GM12875 (cell line): Measurements from ENCODE around the gene FETUB.

Source experiments
- H3K4me3 ChIP-seq: one replicate; pipeline ENCODE4 v1.5.1; 2011; ENCODE audit warnings: low read depth, low read length, control low read depth
- TF ChIP-seq, protein P1 (sequence below): IDR thresholded peaks from 2 replicates; pipeline ENCODE4 v1.5.1; 2011; ENCODE audit warnings: low read depth, mild to moderate bottlenecking, control low read depth, inconsistent platforms, low read length, moderate library complexity, borderline replicate concordance; ENCODE audit not compliant: insufficient read depth

FETUB gene

DNA sequence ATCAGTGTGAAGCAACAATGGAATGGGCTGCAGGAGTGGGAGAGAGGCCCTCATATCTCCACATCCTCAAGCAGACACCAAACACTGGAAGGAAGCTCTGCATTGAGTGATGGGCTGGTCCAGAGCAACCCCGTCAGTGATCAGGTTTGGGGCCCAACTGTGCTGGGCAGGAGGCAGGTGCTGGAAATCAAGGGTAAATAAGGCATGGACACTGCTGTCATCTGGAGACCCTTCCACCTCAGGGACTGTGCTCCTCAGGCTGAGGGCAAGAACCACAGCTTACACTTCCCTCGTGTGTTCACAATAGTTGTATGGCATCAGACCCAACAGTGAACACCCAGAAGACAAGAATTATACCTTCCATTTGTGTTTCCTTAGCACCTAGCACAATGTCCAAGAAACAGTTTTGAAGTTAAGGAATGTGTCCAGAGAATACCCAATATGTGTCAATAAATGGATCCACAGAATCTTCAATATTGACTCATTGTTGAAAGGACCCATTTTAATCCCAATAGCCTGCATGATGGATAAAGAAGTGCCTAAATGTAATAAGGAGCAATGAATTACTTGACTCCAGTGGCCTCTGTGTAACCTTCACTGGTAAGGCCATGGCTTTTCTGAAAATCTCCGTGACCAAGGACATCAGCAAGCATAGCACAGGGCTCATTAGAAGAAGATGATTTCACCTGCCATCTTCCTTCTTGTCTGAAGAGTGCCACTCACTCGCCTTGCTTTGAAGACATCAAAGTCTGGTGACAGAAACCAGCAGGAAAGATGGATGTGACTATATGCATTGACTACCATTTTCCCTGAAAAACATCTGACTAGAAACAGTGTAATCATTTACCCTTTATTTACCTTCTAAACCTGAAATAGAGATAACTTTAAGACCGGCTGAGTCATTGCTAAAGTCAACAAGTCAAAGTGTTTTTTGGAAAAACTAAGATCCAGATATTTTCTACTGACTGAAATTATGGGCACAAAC, 34.3 kb upstream of the FETUB start:
- TF ChIP-seq, protein P1, sequence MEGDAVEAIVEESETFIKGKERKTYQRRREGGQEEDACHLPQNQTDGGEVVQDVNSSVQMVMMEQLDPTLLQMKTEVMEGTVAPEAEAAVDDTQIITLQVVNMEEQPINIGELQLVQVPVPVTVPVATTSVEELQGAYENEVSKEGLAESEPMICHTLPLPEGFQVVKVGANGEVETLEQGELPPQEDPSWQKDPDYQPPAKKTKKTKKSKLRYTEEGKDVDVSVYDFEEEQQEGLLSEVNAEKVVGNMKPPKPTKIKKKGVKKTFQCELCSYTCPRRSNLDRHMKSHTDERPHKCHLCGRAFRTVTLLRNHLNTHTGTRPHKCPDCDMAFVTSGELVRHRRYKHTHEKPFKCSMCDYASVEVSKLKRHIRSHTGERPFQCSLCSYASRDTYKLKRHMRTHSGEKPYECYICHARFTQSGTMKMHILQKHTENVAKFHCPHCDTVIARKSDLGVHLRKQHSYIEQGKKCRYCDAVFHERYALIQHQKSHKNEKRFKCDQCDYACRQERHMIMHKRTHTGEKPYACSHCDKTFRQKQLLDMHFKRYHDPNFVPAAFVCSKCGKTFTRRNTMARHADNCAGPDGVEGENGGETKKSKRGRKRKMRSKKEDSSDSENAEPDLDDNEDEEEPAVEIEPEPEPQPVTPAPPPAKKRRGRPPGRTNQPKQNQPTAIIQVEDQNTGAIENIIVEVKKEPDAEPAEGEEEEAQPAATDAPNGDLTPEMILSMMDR: no peak
- H3K4me3 ChIP-seq: no peak overlapping the region

DNA sequence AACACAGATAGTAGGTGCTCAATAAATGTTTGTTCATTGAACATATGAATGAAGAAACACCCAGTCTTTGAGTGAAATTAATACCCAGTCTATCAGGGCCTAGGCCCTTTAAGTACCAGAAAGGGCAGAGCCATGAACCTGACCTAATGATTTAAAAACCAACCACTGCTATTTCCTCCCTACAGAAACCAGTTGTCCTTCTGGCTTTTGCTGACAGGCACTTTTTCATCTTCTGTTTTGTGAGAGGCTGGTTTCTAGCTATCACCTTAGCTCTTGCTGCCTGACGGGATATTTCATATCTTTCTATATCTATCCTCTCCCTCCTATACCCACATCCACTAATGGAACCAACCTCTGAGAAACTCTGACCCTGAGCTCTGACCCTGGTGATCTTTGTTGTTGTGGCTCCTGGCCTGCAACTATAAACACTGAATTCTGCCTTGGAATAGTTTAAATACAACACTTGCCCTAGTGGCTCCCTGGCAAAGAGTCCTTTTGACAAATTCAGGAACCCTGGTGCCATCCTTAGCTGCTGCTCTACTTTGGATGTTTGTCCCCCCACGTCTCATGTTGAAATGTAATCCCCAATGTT, 31.5 kb upstream of the FETUB start:
- no peak overlapping the region for H3K4me3 ChIP-seq
- TF ChIP-seq, protein P1: no peak

DNA sequence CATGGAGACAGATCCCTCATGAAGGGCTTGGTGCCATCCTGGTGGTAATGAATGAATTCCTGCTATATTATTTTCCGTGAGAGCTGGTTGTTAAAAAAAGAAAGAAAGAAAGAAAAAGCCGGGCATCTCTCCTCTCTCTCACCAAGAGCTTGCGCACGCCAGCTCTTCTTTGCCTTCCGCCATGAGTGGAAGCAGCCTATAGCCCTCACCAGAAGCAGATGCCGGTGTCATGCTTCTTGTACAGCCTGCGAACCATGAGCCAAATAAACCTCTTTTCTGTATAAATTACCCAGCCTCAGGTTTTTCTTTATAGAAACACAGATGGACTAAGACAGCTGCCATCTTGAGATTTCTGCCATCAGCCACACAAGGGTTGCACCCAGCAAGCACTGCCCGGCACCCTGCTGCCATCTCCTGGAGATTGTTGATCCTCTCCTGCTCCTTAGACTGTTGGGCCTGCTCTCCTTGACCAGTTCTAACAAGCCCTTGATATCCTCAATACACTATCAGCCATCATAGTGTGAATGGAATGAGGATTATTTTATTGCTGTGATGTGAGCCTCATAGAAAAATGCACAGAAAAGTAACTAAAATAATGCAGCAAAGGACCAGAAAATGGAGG, 30.8 kb upstream of the FETUB start:
- TF ChIP-seq, protein P1: peak; percentile 40; the same call in 1 of the 2 replicates
- H3K4me3 ChIP-seq: no peak overlapping the region

DNA sequence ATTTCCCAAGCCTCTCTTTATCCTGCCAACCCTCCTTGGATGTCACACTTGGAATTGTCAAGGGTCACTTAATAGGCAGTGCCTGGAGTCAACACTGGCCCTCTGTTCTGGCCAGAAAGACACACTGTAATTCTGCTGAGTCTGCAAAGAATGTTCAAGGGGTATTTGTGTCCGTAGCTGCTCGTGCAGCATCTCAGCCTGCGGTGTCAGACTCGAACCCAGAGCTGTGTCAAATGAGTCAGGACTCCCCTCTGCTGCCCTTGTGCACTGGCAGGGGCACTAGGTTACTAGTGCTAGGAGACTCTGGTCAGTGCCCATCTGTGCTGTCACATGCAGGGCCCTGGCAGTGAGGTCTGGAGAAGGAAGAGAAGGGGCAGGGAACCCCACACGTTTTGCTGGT, 28.1 kb upstream of the FETUB start:
- TF ChIP-seq, protein P1: no peak
- H3K4me3 ChIP-seq: no peak overlapping the region

DNA sequence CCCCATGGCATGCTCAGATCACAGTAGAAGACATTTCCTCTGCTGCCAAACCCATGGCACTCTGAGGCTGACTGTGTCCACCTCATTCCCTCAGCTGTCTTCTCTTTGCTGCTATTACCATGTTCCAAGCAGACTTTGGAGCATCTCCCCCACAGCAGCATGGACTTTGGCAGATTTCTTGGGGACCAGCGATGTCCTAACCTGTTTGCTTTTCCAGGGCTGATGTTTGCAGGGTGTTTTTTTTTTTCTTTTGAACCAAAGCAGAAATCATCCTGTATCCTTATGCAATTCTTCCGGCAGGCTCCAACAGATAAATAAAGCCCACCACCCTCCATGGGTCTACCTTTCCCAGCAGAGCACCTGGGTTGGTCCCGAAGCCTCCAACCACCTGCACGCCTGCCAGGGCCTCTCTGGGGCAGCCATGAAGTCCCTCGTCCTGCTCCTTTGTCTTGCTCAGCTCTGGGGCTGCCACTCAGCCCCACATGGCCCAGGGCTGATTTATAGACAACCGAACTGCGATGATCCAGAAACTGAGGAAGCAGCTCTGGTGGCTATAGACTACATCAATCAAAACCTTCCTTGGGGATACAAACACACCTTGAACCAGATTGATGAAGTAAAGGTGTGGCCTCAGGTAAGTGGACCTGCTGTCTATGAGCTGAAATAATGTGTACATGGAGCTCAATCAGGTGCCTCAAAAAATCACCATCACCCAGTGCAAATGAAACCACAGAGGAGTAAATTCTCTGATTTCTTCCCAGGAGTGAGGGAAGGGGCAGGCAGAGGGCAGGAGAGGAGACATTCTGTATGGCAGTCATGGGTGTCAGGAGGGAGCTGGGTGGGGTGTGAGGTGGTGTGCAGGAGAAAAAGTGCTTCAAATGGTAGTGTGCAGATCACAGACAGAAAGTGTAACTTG, 27.2 kb upstream of the FETUB start, which contains the start of gene AHSG:
TSS of gene AHSG (plus strand) at position 340 of the 916 bp plus-strand sequence. CDS start at position 422, 82 bp downstream.
- TF ChIP-seq, protein P1: no peak
- no peak within 1 kb of the TSS for H3K4me3 ChIP-seq

DNA sequence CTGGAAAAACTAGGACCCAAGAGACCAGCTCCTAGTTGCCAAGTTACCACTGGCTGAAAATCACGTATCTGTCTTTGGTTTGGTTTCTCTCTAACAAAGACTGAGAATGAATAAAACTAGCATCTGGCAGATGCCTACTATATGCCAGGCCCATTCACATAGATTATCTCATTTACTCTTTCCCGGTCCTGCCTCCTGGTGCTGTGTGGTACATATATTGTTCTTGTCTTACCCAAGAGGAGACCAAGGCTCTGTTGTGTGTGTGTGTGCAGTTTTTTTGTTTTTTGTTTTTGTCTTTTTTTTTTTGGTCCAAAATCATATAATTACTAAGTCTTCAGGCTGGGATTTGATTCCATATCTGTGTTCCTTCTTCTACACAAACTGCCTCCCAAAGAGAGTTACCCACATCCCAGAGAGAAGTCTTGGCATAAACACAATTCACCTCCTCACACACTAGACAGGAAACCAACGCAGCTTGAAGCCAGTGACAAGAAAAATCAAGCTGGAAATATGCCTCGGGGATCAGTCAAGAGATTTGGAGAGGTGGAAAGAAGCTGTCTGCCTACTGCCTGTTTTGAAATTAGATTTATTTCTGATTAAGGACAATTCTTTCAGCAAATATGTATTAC, 26.4 kb upstream of the FETUB start:
- no peak overlapping the region for H3K4me3 ChIP-seq
- TF ChIP-seq, protein P1: no peak
